ENCODE measurements around the gene DLX5. TPM values are rescaled to one million over a fixed set of nuclear protein-coding genes. Genes with fewer than 3 reads are reported as not detected.
"Not testable (repeated sequence)": the region's sequence is repeated elsewhere in the genome, so short reads cannot be mapped to it uniquely, and the experiment has no call there.

The DLX5 gene
- total RNA-seq, 2 donors from 2014 or later = not detected

GRCh38 chr7:97039374-97040065 lies 14.9 kb upstream of the DLX5 start:
- Histone ChIP-seq H3K9me3 (no peaks in the 10 kb centered on the region), H3K4me3 (no peak overlapping the region), H3K4me1 (no peaks in the 10 kb centered on the region), H3K27ac (no peak overlapping the region), H3K27me3 (no peaks in the 10 kb centered on the region), H3K9ac (ENCODE audit: low read depth in 2 of 2, low read length in 2 of 2) (no peak overlapping the region), H3K36me3 (no peaks in the 10 kb centered on the region)
- no peak for DNase-seq
- intact Hi-C loops (cut with DNase I) = no loop called here
- no peak for TF ChIP-seq CTCF (IDR thresholded peaks at IDR 0.05)

GRCh38 chr7:97034213-97034852 lies 9.7 kb upstream of the DLX5 start:
- H3K27ac ChIP-seq; H3K4me1 ChIP-seq; DNase-seq; H3K9me3 ChIP-seq; H3K9ac ChIP-seq (ENCODE audit: low read depth in 2 of 2, low read length in 2 of 2); intact Hi-C loops (cut with DNase I); H3K4me3 ChIP-seq; H3K27me3 ChIP-seq; H3K36me3 ChIP-seq: not testable (repeated sequence)

GRCh38 chr7:97027427-97028234 lies 3.0 kb upstream of the DLX5 start:
- Histone ChIP-seq H3K9me3 (no peaks in the 10 kb centered on the region), H3K4me3 (no peak overlapping the region), H3K9ac (ENCODE audit: low read depth in 2 of 2, low read length in 2 of 2) (no peak overlapping the region), H3K27me3 (peaks cover 44% of the 10 kb centered on the region), H3K36me3 (no peaks in the 10 kb centered on the region), H3K4me1 (no peaks in the 10 kb centered on the region), H3K27ac (no peak overlapping the region)
- intact Hi-C loops (cut with DNase I) = loop anchor here (5.0 kb wide), 2 partner anchors 955 to 1110 kb away; no protein-coding TSS in a partner anchor
- peak; percentile 71 for TF ChIP-seq CTCF (IDR thresholded peaks at IDR 0.05)
- peak; percentile 71 for DNase-seq

DNA sequence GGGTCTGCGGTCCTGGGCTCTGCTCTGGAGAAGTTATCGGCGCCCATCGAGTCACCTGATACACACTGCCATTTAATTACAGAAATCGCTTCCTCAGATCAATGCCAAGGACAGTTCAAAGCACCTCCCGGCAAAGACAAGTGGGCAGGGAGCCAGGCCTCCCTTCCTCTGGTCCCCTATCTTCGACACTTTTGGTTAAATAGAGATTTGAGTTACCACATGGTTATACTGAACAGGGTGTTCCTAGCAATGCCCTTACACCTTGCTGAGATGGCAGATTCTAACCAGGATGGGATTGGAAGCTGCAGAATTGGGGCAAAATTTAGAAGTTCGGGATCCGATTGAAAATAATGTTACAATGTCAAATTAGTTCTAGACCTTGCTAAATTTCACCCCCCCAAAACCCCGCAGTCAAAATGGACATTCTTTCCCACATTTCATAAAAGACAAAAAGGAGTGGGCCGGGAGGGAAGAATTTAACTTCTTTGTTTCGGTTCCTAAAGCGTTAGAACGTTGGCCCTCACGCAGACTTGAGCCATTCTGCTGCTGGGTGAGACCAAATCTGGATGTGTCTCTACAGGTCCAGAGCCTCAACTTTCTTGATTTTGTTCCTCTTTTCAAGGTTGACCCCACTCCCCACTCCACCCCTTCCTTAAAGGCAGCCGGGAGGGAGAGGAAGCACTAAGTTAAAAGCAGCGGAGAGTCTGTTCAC lies 2.2 kb upstream of the DLX5 start:
- TF ChIP-seq CTCF (IDR thresholded peaks at IDR 0.05) = no peak
- Histone ChIP-seq H3K9ac (ENCODE audit: low read depth in 2 of 2, low read length in 2 of 2) (peak overlapping the region in 1 of 2 donors; percentile 12), H3K4me1 (no peaks in the 10 kb centered on the region), H3K27ac (no peak overlapping the region), H3K9me3 (no peaks in the 10 kb centered on the region), H3K27me3 (peaks cover 50% of the 10 kb centered on the region), H3K4me3 (no peak overlapping the region), H3K36me3 (no peaks in the 10 kb centered on the region)
- DNase-seq = no peak
- intact Hi-C loops (cut with DNase I) = loop anchor here (5.0 kb wide), 2 partner anchors 955 to 1110 kb away; no protein-coding TSS in a partner anchor

DNA sequence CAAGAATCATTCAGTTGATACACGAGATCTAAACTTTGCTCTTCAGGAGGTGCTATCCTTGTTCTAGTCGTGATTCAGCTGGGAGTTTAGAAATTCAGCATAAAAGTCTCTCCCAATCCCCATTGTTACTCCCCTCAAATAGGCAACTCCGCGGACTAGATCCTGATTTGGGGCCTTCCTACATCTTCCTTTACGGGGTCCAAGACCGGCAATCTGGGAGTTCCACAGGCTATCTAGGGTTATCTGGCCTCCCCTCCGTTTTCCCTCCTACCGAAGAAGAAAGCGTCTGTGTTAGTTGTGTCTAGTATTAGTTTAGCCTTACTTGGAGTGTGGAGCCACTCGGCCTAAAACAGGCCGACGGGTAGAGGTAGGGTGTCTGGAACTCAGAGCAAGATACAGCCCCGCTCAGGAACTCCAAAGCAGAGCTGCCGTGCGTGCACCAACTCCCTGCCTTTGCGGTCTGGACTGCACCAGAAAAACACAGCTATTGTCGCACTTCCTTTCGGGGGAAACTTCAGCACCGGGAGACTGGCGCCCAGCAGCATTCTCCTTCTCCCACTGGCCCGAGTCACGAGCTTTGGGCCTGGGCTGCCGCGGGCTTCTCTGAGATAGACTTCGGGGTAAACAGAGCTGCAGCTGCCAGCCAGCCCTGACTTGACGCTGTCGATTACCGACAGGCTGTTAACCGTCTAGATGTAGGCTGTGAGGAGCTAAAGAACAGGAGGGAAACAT lies 1.5 kb upstream of the DLX5 start:
- no peaks in the 10 kb centered on the region for H3K9me3 ChIP-seq
- H3K36me3 ChIP-seq = no peaks in the 10 kb centered on the region
- intact Hi-C loops (cut with DNase I) = loop anchor here (5.0 kb wide), 2 partner anchors 954 to 1109 kb away; no protein-coding TSS in a partner anchor
- H3K4me1 ChIP-seq = no peaks in the 10 kb centered on the region
- H3K27ac ChIP-seq = no peak overlapping the region
- DNase-seq = no peak
- no peak overlapping the region for H3K9ac ChIP-seq (ENCODE audit: low read depth in 2 of 2, low read length in 2 of 2)
- H3K4me3 ChIP-seq = no peak overlapping the region
- H3K27me3 ChIP-seq = peaks cover 54% of the 10 kb centered on the region
- no peak for TF ChIP-seq CTCF (IDR thresholded peaks at IDR 0.05)

Measured in colonic mucosa (tissue), 4 donors.